ENCODE measurements around the gene CPN2.

CPN2 gene, protein sequence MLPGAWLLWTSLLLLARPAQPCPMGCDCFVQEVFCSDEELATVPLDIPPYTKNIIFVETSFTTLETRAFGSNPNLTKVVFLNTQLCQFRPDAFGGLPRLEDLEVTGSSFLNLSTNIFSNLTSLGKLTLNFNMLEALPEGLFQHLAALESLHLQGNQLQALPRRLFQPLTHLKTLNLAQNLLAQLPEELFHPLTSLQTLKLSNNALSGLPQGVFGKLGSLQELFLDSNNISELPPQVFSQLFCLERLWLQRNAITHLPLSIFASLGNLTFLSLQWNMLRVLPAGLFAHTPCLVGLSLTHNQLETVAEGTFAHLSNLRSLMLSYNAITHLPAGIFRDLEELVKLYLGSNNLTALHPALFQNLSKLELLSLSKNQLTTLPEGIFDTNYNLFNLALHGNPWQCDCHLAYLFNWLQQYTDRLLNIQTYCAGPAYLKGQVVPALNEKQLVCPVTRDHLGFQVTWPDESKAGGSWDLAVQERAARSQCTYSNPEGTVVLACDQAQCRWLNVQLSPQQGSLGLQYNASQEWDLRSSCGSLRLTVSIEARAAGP

GRCh38 chr3:194351080-194351672, at the start of gene CPN2:
Gene CPN2 (minus strand): TSS chr3:194351328. CDS start chr3:194342702, 8,626 bp downstream.
- no peaks in the 10 kb centered on the region for H3K4me1 ChIP-seq (ENCODE audit: control insufficient read depth in 2 of 2, insufficient read depth in 2 of 2, low read length in 2 of 2)
- H3K9me3 ChIP-seq (ENCODE audit: control insufficient read depth in 2 of 2, low read length in 2 of 2) = no peaks in the 10 kb centered on the region
- no peak within 1 kb of the TSS for H3K4me3 ChIP-seq (ENCODE audit: low read length in 2 of 2)
- no peak within 1 kb of the TSS for H3K27ac ChIP-seq (ENCODE audit: low read depth in 2 of 2, low read length in 2 of 2)
- H3K36me3 ChIP-seq (ENCODE audit: control insufficient read depth in 2 of 2, insufficient read depth in 2 of 2, low read length in 2 of 2) = no peaks in the 10 kb centered on the region
- H3K9ac ChIP-seq (ENCODE audit: low read depth in 1 of 2, low read length in 2 of 2) = no peak within 1 kb of the TSS
- H3K27me3 ChIP-seq (ENCODE audit: control insufficient read depth in 2 of 2, insufficient read depth in 2 of 2, low read length in 2 of 2) = no peaks in the 10 kb centered on the region

- no peak overlapping the region for H3K9ac ChIP-seq (ENCODE audit: low read depth in 1 of 2, low read length in 2 of 2)
- H3K27ac ChIP-seq (ENCODE audit: low read depth in 2 of 2, low read length in 2 of 2) = no peak overlapping the region
- no peaks in the 10 kb centered on the region for H3K27me3 ChIP-seq (ENCODE audit: control insufficient read depth in 2 of 2, insufficient read depth in 2 of 2, low read length in 2 of 2)
- H3K4me1 ChIP-seq (ENCODE audit: control insufficient read depth in 2 of 2, insufficient read depth in 2 of 2, low read length in 2 of 2) = peaks cover 3 to 15% of the 10 kb centered on the region in 2 donors
- H3K36me3 ChIP-seq (ENCODE audit: control insufficient read depth in 2 of 2, insufficient read depth in 2 of 2, low read length in 2 of 2) = peaks cover 0 to 3% of the 10 kb centered on the region in 2 donors
- H3K9me3 ChIP-seq (ENCODE audit: control insufficient read depth in 2 of 2, low read length in 2 of 2) = no peaks in the 10 kb centered on the region
- H3K4me3 ChIP-seq (ENCODE audit: low read length in 2 of 2) = no peak overlapping the region
These were observed 48.8 kb upstream of the CPN2 start for GRCh38 chr3:194399874-194400411.

GRCh38 chr3:194399166-194399565, 48.0 kb upstream of the CPN2 start, which contains the start of gene GP5:
Gene GP5 (minus strand): TSS chr3:194399266. CDS start chr3:194398282, 984 bp downstream.
- H3K9ac ChIP-seq (ENCODE audit: low read depth in 1 of 2, low read length in 2 of 2) = no peak within 1 kb of the TSS

GRCh38 chr3:194397757-194398312, 46.7 kb upstream of the CPN2 start:
- Histone ChIP-seq H3K27ac (ENCODE audit: low read depth in 2 of 2, low read length in 2 of 2) (no peak overlapping the region), H3K4me1 (ENCODE audit: control insufficient read depth in 2 of 2, insufficient read depth in 2 of 2, low read length in 2 of 2) (peaks cover 3 to 17% of the 10 kb centered on the region in 2 donors), H3K4me3 (ENCODE audit: low read length in 2 of 2) (peak overlapping the region in 1 of 2 donors; percentile 31), H3K27me3 (ENCODE audit: control insufficient read depth in 2 of 2, insufficient read depth in 2 of 2, low read length in 2 of 2) (no peaks in the 10 kb centered on the region), H3K9ac (ENCODE audit: low read depth in 1 of 2, low read length in 2 of 2) (no peak overlapping the region), H3K36me3 (ENCODE audit: control insufficient read depth in 2 of 2, insufficient read depth in 2 of 2, low read length in 2 of 2) (no peaks in the 10 kb centered on the region), H3K9me3 (ENCODE audit: control insufficient read depth in 2 of 2, low read length in 2 of 2) (no peaks in the 10 kb centered on the region)

More at GRCh38 chr3:194399166-194399565, 48.0 kb upstream of the CPN2 start, which contains the start of gene GP5:
- Histone ChIP-seq H3K27me3 (ENCODE audit: control insufficient read depth in 2 of 2, insufficient read depth in 2 of 2, low read length in 2 of 2) (no peaks in the 10 kb centered on the region), H3K36me3 (ENCODE audit: control insufficient read depth in 2 of 2, insufficient read depth in 2 of 2, low read length in 2 of 2) (peaks cover 0 to 3% of the 10 kb centered on the region in 2 donors), H3K4me3 (ENCODE audit: low read length in 2 of 2) (peak within 1 kb of the TSS in 1 of 2 donors; percentile 31), H3K27ac (ENCODE audit: low read depth in 2 of 2, low read length in 2 of 2) (no peak within 1 kb of the TSS), H3K4me1 (ENCODE audit: control insufficient read depth in 2 of 2, insufficient read depth in 2 of 2, low read length in 2 of 2) (peaks cover 3 to 18% of the 10 kb centered on the region in 2 donors), H3K9me3 (ENCODE audit: control insufficient read depth in 2 of 2, low read length in 2 of 2) (no peaks in the 10 kb centered on the region)

GRCh38 chr3:194396859-194397756, 46.0 kb upstream of the CPN2 start:
- Histone ChIP-seq H3K4me3 (ENCODE audit: low read length in 2 of 2) (peak overlapping the region in 1 of 2 donors; percentile 31), H3K9ac (ENCODE audit: low read depth in 1 of 2, low read length in 2 of 2) (no peak overlapping the region), H3K36me3 (ENCODE audit: control insufficient read depth in 2 of 2, insufficient read depth in 2 of 2, low read length in 2 of 2) (no peaks in the 10 kb centered on the region), H3K27ac (ENCODE audit: low read depth in 2 of 2, low read length in 2 of 2) (peak overlapping the region; percentile 24 to 42), H3K4me1 (ENCODE audit: control insufficient read depth in 2 of 2, insufficient read depth in 2 of 2, low read length in 2 of 2) (peaks cover 3 to 20% of the 10 kb centered on the region in 2 donors), H3K9me3 (ENCODE audit: control insufficient read depth in 2 of 2, low read length in 2 of 2) (no peaks in the 10 kb centered on the region), H3K27me3 (ENCODE audit: control insufficient read depth in 2 of 2, insufficient read depth in 2 of 2, low read length in 2 of 2) (no peaks in the 10 kb centered on the region)

GRCh38 chr3:194396539-194396858, 45.4 kb upstream of the CPN2 start:
- H3K27me3 ChIP-seq (ENCODE audit: control insufficient read depth in 2 of 2, insufficient read depth in 2 of 2, low read length in 2 of 2) = no peaks in the 10 kb centered on the region
- no peaks in the 10 kb centered on the region for H3K36me3 ChIP-seq (ENCODE audit: control insufficient read depth in 2 of 2, insufficient read depth in 2 of 2, low read length in 2 of 2)
- H3K4me1 ChIP-seq (ENCODE audit: control insufficient read depth in 2 of 2, insufficient read depth in 2 of 2, low read length in 2 of 2) = peaks cover 3 to 20% of the 10 kb centered on the region in 2 donors
- peak overlapping the region; percentile 24 to 42 for H3K27ac ChIP-seq (ENCODE audit: low read depth in 2 of 2, low read length in 2 of 2)
- peak overlapping the region; percentile 10 to 23 for H3K4me3 ChIP-seq (ENCODE audit: low read length in 2 of 2)
- H3K9me3 ChIP-seq (ENCODE audit: control insufficient read depth in 2 of 2, low read length in 2 of 2) = no peaks in the 10 kb centered on the region
- H3K9ac ChIP-seq (ENCODE audit: low read depth in 1 of 2, low read length in 2 of 2) = no peak overlapping the region

GRCh38 chr3:194395778-194396538, 44.8 kb upstream of the CPN2 start:
- Histone ChIP-seq H3K27ac (ENCODE audit: low read depth in 2 of 2, low read length in 2 of 2) (peak overlapping the region; percentile 42 to 63), H3K4me1 (ENCODE audit: control insufficient read depth in 2 of 2, insufficient read depth in 2 of 2, low read length in 2 of 2) (peaks cover 3 to 20% of the 10 kb centered on the region in 2 donors), H3K9me3 (ENCODE audit: control insufficient read depth in 2 of 2, low read length in 2 of 2) (no peaks in the 10 kb centered on the region), H3K36me3 (ENCODE audit: control insufficient read depth in 2 of 2, insufficient read depth in 2 of 2, low read length in 2 of 2) (no peaks in the 10 kb centered on the region), H3K27me3 (ENCODE audit: control insufficient read depth in 2 of 2, insufficient read depth in 2 of 2, low read length in 2 of 2) (no peaks in the 10 kb centered on the region), H3K4me3 (ENCODE audit: low read length in 2 of 2) (peak overlapping the region; percentile 10 to 23), H3K9ac (ENCODE audit: low read depth in 1 of 2, low read length in 2 of 2) (no peak overlapping the region)

GRCh38 chr3:194395212-194395611, 44.1 kb upstream of the CPN2 start:
- Histone ChIP-seq H3K36me3 (ENCODE audit: control insufficient read depth in 2 of 2, insufficient read depth in 2 of 2, low read length in 2 of 2) (no peaks in the 10 kb centered on the region), H3K27me3 (ENCODE audit: control insufficient read depth in 2 of 2, insufficient read depth in 2 of 2, low read length in 2 of 2) (no peaks in the 10 kb centered on the region), H3K9me3 (ENCODE audit: control insufficient read depth in 2 of 2, low read length in 2 of 2) (no peaks in the 10 kb centered on the region), H3K4me1 (ENCODE audit: control insufficient read depth in 2 of 2, insufficient read depth in 2 of 2, low read length in 2 of 2) (peaks cover 3 to 20% of the 10 kb centered on the region in 2 donors), H3K4me3 (ENCODE audit: low read length in 2 of 2) (no peak overlapping the region), H3K9ac (ENCODE audit: low read depth in 1 of 2, low read length in 2 of 2) (no peak overlapping the region), H3K27ac (ENCODE audit: low read depth in 2 of 2, low read length in 2 of 2) (peak overlapping the region; percentile 10 to 63)

DNA sequence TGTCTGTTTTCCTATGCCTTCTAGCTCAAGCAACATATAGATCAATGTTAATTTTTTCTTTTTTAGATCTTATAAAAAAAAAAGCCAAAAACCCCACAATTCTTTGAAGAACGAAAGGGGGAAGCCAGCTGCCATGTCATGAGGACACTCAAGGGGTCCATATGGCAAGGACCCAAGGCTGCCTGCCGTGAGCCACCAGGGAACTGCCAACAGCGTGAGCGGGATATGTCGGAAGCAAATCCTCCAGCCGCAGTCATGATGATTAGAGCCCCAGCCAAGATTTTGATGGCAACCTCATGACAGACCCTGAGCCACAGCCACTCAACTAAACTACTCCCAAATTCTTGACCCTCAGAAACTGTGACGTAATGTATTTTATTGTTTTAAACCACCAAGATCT, 41.4 kb upstream of the CPN2 start:
- H3K4me1 ChIP-seq (ENCODE audit: control insufficient read depth in 2 of 2, insufficient read depth in 2 of 2, low read length in 2 of 2) = peaks cover 1 to 20% of the 10 kb centered on the region in 2 donors
- no peak overlapping the region for H3K4me3 ChIP-seq (ENCODE audit: low read length in 2 of 2)
- H3K27ac ChIP-seq (ENCODE audit: low read depth in 2 of 2, low read length in 2 of 2) = no peak overlapping the region
- no peaks in the 10 kb centered on the region for H3K9me3 ChIP-seq (ENCODE audit: control insufficient read depth in 2 of 2, low read length in 2 of 2)
- no peaks in the 10 kb centered on the region for H3K27me3 ChIP-seq (ENCODE audit: control insufficient read depth in 2 of 2, insufficient read depth in 2 of 2, low read length in 2 of 2)
- no peaks in the 10 kb centered on the region for H3K36me3 ChIP-seq (ENCODE audit: control insufficient read depth in 2 of 2, insufficient read depth in 2 of 2, low read length in 2 of 2)
- no peak overlapping the region for H3K9ac ChIP-seq (ENCODE audit: low read depth in 1 of 2, low read length in 2 of 2)
